HG03066 (cell line): ENCODE results near the gene ZNF300.
"Not testable (repeated sequence)": the region's sequence is repeated elsewhere in the genome, so short reads cannot be mapped to it uniquely, and the experiment has no call there.

Experiments
- ATAC-seq: cut with Tn5 transposase; IDR thresholded peaks from one replicate; pipeline ENCODE4 v1.9.1; 2021; ENCODE audit warnings: low read depth; ENCODE audit not compliant: unreplicated experiment

ZNF300 gene

DNA sequence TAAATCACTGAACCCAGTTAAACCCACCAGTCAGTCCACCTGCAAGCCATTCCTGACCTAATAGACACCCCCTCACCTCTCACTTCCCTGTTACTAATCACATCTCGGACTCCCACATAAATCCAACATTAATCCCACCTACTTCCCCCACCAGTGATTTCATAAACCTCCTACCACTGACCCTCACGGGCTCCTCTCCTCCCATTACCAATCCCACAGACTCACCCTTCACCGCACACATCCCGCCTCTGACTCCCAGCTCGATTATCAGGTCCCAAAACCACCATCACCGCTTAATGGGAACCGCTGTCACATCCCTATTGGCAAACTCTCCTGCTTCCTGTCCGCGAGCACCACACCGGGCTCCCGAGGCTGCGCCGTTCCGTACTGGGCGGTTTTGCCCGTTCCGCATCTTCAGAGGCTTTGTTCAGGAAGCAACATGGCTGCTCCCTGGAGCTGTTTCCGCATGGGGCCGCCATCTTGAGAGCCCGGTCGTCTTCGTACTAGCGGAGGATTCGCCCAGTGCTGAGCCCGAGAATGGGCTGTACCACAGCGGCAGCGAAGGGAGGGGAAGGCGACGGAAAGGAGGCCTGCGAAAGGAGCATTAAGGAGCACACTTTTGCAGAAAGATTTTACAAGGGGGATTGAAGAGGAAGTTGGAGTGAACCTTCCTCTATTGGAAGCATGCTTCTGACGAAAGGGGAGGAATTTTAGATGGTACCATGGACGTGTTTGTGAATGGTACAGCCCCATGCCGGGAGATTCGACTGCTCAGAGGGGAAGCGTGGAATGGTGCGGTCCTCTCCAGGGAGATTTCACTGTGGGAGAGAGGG lies at the start of gene ZNF300:
ZNF300 (minus strand) TSS at position 502 of the 833 bp plus-strand sequence. CDS start 1,825 bp downstream, outside the sequence.
- ATAC-seq: no peak

DNA sequence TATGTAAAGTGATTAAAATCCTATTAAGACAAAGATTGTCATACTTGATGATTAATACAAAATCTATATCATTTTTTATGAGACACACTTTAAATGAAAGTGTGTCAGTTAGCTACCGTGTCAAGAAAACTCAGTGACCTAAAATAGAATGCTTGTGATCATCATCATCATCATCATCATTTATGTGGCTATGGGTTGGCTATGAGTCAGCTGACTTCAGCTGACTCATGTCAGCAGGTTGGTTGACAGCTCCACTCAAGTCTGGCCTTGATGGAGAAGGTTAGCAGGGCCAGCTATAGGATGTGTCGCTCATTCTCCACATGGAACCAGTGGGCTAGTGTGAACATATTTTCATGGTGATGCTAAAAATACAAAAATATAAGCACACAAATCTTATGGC lies 43.8 kb upstream of the ZNF300 start:
- ATAC-seq: no peak

DNA sequence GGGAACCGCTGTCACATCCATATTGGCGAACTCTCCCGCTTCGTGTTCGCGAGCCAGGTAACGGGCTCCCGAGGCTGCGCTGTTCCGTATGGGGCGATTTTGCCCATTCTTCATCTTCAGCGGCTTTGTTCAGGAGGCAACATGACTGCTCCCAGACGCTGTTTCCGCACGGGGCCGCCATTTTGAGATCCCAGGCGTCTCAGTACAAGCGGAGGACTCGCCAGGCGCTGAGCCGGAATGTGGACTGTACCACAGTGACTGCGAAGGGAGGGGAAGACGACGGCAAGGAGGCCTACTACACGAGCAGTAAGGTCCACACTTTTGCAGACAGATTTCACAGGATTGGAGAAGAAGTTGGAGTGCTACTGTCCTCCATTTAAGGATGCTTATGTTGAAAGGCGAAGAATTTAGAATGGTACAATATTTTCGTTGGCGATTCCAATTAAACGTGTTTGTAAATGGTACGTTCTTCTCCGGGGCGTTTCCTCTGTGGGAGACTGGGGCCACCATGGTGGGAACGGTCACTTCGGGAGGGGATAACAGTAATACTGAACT lies 41.6 kb upstream of the ZNF300 start:
- ATAC-seq: no peak

DNA sequence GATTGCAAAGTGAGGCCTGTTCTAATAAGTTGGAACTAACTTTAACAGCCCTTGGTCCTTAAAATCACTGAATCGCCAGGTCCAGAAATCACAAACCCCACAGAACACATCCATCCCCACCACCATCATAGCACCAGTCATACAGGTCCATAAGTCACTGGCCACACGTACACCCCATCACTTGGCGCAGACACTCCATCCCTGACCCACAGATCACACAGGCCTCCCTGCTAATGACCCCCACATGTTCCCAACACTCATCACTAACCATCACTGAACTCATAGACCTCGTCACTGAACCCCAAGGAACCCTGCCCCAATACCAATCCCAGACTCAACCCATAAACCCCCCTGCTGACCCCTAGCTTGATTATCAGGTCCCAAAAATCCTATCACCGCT lies 41.2 kb upstream of the ZNF300 start:
- no peak for ATAC-seq

DNA sequence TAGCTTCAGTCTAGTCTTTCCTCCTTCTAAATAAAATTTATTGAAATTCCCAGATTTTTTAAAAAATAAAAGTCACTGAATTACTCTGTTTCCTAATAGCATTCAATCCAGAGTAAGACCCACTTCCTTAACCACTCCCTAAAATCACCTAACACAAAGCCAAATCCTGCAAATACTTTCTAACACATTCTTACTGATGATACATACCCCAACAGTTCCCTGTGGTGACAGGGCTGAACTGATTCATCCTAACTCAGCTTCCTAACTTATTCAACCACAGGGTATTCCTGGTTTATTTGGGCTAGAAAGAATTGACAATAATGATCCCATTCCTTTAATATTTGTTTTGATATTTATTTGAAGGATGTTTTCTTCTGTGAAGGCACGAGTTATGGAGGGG lies 40.7 kb upstream of the ZNF300 start:
- no peak for ATAC-seq

DNA sequence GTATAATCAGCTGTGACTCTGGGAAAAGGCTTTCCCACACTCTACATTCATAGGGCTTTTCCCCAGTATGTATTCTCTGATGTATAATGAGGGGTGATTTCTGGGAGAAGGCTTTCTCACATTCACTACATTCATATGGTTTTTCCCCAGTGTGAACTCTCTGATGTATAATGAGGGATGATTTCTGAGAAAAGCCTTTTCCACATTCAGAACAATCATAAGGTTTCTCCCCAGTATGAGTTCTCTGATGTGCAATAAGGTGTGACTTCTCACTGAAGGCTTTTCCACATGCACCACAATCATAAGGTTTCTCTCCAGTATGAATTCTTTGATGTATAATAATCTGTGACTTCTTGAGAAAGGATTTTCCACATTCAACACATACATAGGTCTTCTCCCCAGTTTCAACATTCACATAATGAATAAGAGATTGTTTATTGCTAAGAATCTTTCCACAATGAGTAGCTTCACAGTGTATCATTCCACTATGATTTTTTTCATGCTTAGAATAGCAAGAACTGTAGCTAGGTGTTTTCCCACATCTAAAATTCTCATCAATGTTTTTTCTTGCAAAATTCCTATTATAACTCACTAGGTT lies 26.7 kb upstream of the ZNF300 start:
- no peak for ATAC-seq

DNA sequence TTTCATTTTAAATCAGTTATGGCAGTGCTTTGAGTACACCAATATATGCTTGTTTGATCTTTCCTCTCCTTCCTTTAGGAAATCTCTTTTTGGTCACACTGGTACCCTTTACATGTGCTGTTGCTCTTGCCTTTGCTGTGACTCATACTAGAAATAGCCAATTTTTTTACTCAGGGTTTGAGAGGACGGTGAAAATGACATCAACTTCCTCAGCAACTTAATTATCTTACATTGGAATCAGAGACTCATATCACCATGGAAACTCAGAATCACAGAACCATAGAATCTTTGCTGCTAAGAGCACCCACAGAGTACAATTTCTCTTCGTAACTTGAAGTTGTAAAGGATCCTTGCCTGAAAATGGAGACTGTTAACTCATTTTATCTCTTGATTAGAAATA lies 13.8 kb upstream of the ZNF300 start:
- ATAC-seq: no peak

DNA sequence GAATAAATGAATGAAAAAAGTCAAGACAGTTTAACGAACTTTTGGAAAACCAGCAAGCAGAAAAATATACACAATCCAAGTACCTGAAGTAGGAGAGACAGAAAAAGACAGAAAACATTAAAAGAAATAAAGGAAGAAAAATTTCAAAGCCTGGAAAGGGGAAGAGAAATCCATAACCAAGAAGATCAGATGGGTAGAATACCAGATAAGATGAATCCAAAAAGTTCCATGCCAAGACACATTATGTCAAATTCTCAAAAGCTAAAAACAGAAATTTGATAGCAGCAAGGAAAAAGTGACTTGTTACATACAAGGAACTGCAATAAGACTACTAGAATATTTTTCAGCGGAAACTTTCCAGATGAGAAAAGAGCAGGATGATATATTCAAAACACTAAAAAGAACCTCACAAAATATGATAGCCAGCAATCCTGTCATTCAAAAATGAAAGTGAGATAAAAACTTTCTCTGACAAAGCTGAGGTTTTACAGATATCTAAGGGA lies 7.6 kb upstream of the ZNF300 start:
- no peak for ATAC-seq

DNA sequence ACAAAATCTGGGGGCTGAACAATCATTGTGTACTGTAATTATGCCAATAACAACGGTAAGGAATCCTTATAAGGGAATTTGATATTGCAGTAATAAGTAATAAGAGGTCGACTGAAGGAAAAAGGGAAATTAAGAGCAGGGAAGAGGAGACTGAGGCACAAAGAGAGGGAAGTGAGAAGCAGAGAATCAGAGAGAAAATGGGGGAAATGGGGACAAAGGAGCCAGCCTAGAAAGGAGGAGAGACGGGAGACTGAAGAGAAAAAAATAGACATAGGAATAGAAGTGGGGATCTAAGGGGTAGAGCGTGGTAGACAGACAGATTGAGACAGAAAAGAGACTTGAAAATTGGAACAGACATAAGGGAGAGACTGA lies 518 bp upstream of the ZNF300 start:
- ATAC-seq: no peak

DNA sequence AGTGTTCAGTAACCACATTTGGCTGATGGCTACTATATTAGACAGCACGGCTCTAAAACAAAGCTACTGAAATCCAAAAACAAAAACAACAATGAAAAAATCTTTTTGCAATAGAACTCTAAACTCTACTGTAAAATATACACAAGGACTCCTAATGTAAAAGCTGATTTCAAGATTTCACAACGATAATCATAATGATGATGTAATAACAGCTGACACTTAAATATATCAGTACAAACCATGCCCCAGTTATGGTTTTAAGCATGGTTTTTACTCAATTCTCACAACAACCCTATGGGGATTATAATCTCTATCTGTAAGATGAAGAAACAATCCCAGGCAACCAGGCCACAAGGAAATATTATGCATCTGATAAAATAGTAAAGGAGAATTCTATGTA lies 3.3 kb downstream of the ZNF300 start:
- ATAC-seq: no peak

DNA sequence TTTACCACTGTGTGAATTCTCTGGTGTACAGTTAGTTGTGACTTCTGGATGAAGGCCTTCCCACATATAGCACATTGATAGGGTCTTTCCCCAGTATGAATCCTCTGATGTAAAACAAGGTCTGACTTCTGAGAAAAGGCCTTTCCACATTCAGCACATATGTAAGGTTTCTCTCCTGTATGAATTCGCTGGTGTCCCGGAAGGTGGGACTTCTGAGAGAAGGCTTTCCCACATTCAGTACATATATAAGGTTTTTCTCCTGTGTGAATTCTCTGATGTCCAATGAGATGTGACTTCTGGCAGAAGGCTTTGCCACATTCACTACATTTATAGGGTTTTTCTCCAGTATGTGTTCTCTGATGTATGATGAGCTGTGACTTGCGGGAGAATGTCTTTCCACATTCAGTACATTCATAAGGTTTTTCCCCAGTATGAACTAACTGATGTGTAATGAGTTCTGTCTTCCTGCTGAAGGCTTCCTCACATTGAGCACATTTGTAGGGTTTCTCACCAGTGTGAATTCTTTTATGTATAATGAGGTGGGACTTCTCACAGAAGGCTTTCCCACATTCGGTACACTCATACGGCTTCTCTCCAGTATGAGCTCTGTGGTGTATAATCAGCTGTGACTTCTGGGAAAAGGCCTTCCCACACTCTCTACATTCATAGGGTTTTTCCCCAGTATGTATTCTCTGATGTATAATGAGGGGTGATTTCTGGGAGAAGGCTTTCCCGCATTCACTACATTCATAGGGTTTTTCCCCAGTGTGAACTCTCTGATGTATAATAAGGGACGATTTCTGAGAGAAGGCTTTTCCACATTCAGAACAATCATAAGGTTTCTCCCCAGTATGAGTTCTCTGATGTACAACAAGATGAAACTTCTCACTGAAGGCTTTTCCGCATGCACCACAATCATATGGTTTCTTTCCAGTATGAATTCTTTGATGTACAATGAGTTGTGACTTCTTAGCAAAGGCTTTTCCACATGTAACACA lies 9.1 kb downstream of the ZNF300 start:
- no peak for ATAC-seq

DNA sequence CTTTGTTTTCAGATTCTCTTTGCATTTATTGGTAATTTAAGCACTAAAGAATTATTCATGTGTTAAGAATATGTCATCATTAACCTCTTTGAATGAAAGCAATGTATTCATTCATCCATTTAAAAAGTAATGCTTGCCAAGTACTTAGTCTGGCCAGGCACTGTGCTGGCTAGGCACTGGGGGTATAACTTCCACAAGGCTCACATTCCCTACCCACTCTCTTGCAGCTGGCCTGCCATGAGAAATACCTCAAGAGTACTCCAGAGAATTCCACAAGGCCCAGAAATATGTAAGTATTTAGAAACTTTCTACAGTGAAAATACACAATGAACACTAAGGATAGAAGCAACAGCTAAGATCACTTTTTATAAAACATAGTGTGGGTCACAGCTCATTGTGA lies 25.4 kb downstream of the ZNF300 start:
- ATAC-seq: no peak

DNA sequence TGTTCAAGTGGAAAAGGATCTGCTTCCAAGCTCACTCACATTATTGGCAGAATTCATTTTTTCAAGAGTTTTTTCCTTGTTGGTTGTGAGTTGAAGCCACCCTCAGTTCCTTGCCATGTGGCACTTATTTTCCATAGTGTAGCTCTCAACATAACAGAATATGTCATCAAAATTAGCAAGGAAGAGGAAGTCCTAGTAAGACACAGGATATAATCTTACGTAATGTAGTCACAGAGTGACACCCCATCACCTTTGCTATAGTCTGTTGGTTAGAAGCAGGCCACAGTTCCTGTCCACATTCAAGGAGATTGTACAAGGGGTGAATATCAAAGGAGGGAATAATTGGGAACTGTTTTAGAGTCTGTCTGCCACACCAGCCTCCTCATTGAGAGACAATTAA lies 42.7 kb downstream of the ZNF300 start:
- ATAC-seq: no peak

DNA sequence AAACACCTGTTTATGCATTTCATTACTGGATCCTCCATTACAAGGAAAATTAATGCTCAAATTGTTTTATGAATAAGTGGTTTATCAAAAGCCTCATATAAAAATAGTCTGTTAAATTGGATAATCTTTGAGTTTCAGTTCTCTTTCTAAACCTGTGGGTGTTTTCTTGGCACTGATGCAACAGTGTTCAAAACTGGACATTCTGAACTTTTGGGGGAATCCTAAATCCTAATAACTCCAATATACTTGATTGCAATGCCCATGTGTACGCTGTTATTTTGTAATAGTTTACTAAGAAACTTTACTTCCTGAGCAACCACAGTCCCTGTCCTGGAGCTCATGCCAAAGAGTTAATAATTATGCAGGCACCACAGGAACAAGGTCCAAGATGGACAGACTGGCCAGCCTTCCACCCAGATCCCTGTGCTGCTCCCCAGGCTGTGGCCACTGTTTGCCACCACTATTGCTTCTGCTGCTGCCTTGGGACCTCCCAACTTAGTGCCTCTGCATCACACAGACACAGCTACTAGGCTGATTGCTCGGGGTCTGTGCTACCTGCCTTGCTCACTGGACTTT lies 44.4 kb downstream of the ZNF300 start:
- ATAC-seq: no peak

DNA sequence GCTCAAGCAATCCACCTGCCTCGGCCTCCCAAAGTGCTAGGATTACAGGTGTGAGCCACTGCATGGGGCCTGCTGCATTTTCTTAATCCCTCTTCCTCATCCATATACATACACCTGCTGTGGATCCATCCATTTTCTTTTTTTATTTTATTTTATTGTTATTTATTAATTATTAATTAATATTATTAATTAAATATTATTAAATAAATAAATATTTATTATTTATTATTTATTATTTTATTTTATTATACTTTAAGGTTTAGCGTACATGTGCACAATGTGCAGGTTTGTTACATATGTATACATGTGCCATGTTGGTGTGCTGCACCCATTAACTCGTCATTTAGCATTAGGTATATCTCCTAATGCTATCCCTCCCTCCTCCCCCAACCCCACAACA lies 48.1 kb downstream of the ZNF300 start:
- not testable (repeated sequence) for ATAC-seq

DNA sequence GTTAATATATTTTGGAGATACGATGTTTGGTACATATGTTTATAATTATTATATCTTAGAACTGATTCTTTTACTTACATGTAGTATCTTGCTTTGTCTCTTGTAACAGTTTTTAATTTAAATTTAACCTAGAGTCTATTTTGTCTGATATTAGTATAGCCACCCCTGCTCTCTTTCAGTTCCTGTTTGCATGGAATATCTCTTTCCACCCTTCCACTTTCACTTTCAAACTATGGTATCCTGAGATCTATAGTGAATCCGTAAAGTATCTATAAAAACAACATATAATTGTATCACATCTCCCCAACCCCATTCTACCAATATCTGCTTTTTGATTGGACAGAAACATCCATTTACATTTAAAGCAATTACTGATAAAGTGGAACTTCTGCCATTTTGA lies 51.2 kb downstream of the ZNF300 start:
- ATAC-seq: no peak

DNA sequence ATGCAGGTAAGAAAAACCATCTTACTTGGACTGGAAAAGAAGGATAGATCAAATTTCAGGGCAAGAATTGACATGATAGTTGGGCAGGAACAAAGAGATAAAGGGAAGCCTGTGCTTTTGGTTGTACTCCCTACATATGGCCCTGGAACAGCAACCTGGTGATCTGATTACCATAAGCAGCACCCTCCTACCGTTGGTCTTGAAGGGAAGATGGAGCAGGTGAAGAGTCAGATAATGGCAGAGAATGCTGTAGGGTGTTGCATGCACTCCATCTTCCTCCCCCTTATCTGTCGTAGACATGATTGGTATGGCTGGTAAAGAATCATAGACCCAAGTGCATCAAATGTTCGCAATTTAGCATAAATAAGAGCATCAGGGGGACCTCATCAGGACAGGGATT lies 53.7 kb downstream of the ZNF300 start:
- ATAC-seq: no peak

DNA sequence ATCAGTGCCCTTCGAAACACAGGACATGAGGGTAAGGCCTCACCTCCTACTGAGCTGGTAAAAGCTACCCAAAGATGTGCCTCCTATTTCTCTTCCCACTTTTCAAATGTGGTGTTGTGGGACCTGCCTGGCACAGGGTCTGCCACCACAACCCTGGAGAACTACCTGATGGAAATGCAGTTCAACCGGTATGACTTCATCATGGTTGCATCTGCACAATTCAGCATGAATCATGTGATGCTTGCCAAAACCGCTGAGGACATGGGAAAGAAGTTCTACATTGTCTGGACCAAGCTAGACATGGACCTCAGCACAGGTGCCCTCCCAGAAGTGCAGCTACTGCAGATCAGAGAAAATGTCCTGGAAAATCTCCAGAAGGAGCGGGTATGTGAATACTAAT lies 56.5 kb downstream of the ZNF300 start:
- no peak for ATAC-seq

DNA sequence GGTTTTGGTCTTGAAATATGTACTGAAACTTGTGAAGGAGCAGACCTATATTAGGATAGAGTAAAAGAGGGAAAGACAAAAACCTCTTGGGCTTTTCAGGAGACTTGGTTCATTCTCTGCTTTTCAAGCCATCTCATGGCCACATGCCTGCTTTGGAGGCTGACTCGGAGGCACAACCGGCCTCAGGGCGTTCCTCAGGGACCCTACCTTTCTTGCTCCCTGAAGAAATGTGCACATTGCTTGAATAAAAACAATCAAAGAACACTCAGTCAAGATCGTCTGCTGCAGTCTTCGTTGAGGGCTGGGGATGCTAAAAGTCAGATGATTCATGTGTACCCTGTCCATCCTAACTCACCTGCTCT lies 57.5 kb downstream of the ZNF300 start:
- no peak for ATAC-seq

DNA sequence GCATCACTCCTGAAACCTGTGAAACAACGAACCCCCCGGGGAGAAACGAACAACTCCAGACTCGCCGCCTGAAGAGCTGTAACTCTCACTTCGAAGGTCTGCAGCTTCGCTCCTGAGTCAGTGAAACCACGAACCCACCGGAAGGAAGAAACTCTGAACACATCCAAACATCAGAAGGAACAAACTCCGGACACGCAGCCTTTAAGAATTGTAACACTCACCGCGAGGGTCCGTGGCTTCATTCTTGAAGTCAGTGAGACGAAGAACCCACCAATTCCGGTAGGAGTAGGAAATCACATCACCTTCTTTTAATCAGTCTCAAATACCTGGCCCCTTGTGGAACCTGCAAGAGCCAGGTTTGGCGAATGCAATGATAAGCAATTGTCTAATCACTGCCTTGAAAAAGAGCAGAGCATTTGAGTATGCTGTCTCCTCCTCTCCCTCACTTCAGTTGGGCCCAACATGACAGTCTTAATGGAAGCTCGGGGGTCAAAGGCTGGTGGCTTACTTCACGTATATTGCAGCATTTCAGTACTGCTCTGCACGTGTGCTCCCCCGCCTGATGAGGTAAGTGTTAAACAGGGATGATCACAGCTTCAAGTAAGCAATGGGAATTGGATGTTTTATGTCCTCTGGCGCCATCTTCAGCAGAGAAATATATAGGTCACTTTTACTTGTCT lies 58.0 kb downstream of the ZNF300 start:
- ATAC-seq: peak; percentile 97
